HG02981 (cell line): ENCODE results near the gene ACOX1.

Source experiments
- ATAC-seq: cut with Tn5 transposase; IDR thresholded peaks from one replicate; pipeline ENCODE4 v1.9.1; 2021; ENCODE audit warnings: mild to moderate bottlenecking, moderate library complexity; ENCODE audit not compliant: unreplicated experiment

ACOX1 gene

DNA sequence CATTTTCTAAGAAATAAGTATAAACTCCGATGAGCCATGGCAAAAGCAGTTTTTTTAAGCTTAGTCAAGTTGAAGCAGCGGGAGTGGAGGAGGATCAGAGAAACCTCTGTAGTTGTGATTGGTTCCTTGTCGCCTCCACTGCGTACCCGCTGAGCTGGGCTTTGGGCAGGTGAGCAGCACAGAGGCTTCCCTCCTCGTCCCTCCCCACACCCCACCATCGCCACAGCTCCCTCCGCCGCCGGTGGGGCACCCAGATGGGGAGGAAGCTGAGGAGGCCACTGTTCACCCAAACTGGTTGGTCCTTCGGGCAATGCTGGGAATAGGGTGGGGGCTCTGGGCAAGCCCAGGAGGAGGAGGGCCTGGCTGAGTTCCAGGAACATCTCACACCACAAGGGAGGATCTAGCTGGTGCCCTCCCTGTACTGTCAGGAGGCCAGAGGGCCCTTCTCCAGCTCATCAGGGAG lies 69.1 kb downstream of the ACOX1 start:
- ATAC-seq: no peak

DNA sequence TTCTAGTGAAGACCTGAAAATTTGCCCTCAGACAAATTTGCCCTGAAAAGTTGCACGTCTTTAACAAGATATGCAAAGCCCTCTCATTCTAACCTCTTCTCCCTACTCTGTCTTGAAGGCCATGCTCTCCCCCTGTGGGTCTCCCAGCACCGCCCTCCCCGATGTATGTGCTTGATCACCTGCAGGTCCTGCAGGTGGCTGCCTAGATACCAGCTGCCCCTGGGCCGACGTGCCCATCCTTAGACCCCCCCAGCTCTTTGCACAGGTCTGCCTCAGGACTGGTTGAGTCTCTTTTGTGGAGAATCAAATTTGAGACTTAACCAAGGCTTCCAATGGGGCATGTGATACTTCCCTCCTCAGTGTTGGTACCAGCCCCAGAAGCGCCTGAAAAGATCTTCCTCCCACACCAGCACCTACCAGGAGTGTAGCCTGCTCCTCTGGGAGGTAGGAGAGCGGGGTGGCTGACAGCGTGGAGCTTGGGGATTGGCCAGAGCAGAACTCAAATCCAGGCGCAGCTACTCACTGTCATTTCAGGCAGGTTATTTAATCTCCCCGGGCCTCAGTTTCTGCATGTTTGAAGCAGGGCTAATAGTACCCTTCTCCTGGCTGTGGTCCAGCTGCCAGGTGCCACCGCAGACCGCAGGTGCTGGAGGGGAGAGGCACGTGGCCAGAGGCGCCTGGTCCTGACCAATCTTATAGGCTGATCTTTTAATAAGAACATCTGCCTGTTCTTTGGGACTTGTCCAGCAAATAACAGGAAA lies 69.7 kb downstream of the ACOX1 start:
- no peak for ATAC-seq

DNA sequence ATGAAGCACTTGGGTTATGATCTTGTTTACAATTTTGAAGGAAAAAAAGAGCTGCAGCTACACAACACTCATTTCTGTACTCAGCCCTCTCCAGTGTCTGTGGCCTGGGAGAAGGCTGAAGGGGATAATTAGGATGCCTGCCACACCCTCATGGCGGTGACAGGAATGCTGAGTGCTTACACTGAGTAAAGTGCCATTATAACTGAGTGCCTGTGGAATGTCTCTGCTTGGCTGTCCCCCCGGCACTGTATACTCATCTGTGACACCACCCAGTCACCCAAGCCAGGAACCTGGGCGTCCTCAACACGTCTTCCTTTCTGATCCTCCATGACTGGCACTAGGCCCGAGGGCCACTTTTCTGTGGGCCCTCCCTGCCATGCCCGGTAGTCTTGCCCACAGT lies 70.8 kb downstream of the ACOX1 start:
- ATAC-seq: no peak

DNA sequence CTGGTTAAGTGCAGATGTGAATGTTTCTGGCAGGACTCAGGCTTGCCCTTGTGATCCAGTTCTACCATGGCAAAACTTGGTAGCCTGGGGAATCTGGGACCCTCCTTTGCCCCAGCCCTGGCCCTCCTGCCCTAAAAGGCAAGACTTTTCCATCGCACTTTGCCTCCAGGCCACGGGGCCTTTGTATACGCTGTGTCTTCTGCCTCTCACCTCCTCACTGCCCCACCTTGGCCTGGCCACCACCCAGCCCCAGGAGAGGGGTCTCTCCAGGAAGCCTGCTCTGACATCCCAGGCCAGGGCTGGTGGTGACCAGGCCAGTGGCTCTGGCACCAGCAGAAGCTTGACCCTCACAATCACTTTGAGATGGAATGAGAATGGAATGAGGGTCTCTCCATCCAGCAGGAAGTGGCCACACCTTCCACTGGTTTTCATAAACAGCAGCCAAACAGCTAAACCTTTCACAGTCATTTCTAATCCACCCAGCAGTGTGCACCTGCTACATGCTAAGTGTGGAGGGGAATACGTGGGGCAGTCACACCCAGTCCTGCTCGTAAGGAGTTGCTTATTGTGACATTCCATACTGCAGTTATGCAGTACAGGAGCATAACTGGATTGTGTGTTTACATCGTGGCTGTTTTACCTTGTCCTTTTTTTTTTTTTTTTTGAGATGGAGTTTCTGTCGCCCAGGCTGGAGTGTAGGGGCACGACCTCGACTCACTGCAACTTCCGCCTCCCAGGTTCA lies 72.7 kb downstream of the ACOX1 start:
- no peak for ATAC-seq

DNA sequence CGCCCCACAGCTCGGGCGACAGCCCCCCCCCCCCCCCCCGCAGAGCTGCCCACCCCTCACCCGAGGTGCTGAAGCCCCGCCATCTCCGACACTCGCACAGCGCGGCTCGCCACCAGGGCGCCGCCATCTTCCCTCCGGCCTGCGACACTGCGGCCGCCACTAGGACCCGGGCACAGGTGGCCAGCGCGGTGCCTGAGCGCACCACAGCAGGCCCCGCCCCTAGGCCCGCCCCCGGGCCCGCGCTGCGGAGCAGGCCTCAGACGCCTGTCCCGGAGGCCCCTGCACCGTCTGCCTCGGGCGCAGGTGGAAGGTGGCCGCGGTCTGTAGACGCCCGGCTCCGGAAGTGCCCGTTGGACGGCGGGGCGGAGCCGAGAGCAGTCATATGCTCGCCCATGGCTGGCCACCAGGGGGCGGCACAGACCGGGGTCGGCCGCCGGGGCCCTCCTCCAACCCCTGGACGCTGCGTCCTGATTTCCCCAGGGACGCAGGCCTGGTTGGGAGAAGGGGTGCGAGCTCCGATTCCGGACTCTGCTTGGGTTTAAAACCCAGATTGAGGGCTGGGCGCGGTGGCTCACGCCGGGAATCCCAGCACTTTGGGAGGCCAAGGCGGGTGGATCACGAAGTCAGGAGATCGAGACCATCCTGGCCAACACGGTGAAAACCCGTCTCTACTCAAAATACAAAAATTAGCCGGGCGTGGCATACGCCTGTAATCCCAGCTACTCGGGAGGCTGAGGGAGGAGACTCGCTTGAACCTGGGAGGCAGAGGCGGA lies 74.0 kb downstream of the ACOX1 start, which contains the start of gene MRPL38:
Gene MRPL38 (minus strand): TSS at position 136 of the 773 bp plus-strand sequence. CDS start 9 bp downstream, at position 127.
- peak; percentile 95 for ATAC-seq

DNA sequence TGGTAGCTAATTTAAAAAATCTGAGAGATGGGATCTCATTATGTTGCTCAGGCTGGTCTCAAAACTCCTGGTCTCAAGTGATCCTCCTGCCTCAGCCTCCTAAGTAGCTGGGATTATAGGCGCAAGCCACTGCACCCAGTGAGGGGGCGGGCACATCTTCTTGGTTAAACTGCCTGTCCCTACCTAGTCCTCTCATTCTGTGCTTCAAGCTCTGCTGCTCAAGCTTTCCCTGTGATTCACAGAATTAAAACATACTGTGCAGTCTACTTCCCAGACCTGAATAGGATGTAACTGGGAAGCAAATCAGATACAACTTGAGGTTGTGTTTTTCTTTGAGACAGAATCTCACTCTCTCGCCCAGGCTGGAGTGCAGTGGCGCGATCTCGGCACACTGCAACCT lies 76.6 kb downstream of the ACOX1 start:
- no peak for ATAC-seq

DNA sequence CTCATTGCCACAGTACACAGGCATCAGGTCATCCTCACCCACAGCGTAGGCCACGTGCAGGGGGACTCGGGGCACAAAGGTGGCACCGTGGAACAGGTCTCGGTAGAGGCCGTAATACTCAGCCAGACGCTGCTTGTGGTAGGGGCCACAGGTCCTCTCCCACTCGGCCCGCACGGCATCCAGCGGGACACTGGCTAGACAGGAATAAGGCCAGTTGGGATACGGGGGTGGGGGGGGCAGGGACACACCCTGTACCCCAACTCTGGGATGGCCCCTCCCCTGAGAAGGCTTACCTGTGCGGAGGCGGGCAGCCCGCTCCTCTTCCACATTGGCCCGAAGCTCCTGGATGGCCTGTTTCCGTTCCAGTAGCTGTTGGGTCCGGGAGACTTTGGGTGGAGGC lies 77.2 kb downstream of the ACOX1 start:
- no peak for ATAC-seq

DNA sequence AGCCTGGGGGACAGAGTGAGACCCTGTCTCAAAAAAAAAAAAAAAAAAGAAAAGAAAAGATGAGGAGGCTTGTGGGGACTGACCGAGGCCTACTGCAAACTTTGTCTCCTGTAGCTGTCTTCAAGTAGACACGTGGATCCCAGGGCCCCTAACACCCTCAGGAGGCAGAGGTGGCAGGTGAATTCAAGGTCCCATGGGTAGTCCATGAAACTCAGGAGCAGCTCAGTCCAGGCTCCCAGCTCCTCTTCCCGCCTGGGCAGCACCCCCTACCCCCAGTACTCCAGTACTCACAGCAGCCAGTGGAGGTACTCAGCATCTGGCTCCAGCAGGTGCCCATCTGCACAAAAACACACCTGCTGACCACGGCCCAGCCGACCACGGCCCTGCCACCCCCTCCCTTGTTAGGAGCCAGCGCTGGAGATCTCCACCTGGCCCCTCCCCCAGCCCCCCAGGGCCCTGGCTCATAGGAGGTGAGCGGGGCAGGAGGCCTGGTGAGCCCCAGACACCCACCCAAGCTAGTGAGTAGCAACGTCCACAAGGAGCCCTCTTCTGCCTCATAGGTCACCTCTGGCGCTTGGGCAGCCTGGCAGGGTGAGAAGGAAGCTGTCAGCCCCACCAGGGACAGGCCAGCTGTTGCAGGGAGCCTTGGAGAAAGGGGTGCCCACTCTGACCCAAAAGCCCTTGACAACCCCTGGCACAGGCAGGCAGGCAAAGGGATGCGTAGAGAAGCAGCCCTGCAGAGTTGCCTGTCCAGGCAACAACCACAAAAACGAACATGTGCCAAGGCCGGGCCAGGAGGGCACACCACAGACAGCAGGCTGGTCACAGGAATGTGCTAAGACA lies 78.1 kb downstream of the ACOX1 start:
- no peak for ATAC-seq

DNA sequence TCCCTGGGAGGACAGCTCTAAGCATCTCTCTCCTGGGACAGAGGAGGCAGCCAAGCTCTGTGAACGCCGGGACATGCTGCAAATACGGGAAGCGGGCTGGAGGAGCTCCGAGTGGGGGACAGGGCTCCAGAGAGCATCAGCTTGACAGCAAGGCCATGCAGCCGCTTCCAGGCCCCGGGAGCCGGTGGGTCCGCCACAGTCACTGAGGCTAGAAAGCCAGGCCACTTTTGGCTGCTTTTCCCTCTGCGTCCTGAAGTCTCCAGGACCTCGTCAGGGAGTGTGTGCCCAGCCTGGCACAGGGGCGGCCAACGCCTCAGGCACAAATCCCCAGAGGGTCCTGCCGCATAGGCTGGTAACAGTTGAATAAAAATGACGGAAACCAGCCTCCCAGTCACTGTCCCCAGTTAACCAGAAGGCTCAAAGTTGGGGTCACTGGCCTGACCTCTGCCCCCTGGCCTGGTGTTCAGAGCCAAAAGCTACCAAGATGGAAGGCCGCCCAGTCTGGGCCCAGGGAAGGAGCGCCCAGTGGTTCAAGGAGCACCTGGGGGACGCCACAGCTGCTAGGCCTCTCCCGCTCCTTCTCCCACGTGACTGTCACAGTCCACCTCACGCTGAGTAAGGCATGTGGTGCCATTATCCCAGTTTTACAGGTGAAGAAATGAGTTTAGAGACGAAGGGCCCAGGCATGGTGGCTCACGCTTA lies 79.0 kb downstream of the ACOX1 start:
- no peak for ATAC-seq

DNA sequence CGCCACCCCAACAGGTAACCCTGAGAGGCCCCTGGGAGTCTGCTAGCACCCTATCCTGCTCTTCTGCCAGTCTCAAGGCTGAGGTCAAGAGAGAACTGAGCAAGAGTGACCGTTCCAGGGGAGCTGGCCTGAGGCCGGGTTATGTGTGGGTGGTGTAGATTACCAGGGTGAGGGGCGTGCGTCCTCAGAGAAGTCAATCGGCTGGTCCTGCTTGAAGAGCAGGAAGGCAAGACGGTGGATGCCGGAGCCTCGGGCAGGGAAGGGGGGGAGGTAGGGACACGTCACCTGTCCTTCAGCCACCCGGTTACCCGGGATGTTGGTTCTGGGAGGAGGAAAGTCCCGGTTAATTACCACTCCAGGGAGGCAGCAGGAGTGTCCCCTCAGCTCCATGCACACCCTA lies 79.6 kb downstream of the ACOX1 start:
- no peak for ATAC-seq

DNA sequence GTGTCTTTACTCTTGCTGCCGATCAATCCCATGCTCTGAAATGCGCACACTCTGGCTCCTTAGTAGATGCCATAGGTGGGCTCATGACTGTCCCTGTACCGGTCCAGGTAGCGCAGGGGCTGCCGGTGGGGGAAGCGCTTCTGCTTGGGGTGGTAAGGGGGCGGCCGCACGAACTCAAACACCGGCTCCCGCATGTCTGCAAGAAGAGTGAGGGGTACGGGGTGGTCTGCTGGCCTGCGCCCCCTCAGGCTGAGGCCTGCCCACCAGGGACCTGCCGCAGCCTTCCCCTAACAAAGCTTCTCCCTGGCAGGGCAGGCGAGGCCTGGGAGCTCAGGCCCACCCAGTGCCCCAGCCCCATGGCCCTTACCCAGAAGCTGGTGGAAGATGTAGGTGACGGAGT lies 80.2 kb downstream of the ACOX1 start:
- no peak for ATAC-seq

DNA sequence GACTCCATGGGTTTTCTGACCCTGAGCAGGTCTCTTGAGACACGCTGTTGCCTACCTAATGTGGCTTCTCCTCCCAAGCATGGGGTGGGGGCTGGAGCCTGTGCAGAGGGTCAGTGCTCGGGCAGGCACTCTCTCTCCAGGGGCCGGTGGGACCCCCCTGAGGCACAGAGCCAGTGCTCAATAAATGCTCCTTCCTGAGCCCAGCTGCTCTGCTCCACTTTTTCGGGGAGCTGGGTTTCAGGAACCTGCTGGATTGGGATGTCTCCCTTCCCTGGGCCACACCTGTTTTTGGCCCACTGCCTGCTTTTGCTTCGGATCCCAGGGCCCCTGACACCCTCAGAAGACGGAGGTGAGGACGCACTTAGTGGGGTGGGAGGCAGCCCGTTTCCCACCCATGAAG lies 80.9 kb downstream of the ACOX1 start:
- ATAC-seq: no peak

DNA sequence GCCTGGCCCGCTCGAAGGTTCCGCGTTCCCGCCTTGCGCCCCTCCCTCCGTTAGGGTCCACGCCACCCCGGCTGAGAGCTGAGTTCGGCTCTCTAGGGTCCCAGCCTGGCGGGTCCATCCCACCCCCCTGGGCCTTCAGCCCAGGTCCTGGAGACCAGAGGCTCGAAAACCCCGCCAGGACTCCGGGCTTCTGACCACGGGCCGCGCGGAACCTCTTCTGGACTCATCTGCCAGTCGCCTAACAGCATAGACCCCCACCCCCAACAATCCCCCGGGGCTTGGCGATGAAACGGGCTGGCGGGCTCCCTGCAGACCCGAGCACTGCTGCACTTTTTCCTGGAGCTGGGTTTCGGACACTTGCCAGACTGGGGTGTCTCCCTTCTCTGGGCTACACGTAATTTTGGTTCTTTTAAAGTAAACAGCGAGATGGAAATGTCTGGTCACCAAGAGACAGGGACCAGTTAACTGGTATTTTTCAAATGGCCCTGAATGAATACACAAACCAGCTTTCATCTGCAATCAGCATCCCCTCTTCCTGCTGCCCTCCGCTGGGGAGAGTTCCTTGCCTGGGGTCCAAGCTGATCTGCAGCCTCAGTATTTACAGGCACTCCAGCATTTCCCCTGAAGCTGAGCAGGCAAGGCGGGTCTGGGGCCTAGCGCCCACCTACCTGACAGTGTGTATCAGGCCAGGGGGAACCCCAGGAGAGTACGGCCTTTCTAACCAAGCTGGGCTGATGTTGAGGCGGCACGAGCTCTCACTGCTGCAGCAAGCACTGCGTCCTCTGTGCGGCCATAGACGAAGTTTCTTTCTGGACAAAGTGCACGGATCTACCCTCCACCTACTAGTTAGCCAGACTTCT lies 81.6 kb downstream of the ACOX1 start:
- no peak for ATAC-seq

DNA sequence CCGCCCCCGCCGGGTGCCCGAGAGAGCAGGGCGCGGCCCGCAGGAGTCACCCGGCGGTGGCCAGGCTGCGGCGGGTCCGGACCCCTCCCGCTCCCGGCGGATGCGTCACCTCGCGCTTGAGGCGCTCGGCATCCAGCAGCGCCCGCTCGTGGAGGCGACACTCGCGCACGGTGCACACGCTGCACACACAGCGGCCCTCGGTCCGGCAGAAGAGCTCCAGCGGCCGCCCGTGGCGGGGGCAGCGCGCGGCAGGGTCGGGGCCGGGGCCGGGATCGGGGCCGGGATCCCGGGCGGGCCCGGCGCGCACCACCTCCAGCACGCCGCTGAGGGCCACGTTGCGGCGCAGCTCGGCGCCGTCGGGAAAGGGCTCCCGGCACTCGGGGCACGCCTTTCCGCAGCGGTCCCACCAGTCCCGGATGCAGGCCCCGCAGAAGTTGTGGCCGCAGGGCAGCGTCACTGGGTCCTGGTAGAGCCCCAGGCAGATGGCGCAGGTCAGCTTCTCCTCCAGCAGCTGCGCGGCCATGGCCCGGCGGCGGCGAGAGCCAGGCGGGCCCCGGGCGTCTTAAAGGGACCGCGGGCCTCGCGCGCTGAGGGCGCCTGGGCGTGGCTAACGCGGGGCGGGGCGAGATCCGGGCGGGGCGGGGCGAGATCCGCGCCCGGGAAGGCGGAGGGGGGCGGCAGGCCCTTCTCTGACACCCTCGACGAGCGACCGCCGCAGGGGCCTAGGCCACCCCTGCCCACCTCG lies 82.4 kb downstream of the ACOX1 start, which contains the start of gene TRIM65:
Gene TRIM65 (minus strand): TSS at position 537 of the 745 bp plus-strand sequence. CDS start 14 bp downstream, at position 523.
- ATAC-seq: peak; percentile 64

DNA sequence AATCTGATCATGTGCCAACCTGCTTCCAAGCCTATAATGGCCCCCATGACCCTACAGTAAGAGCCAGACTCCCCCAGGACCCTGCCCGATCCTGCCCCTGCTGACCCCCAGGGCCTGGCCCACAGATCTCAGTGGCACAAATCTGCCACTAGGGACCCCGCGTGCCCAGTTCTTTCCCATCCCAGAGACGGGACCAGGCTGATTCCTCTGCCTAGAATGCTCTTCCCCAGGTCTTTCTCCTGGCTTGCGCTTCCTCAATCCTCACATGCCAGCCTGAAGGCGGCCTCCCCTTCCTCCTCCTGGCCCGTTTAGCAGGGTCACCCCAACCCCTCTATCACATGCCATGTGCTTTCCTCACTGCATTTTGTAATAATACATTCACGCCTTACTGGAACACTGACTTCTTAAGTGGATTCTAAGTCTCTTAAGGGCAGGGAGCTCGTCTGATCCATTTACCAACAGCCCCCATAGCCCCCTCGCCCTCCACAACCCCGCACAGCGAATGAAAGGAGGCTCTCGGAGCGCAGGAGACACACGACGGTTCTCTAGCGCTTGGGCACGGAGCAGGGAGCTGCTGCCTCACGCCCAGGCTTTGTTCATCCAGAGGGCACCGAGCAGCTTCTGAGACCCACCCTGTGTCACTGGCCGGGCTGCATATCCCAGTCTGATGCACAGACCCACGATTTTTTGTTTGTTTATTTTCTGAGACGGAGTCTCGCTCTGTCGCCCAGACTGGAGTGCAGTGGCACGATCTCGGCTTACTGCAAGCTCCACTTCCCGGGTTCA lies 83.4 kb downstream of the ACOX1 start:
- no peak for ATAC-seq

DNA sequence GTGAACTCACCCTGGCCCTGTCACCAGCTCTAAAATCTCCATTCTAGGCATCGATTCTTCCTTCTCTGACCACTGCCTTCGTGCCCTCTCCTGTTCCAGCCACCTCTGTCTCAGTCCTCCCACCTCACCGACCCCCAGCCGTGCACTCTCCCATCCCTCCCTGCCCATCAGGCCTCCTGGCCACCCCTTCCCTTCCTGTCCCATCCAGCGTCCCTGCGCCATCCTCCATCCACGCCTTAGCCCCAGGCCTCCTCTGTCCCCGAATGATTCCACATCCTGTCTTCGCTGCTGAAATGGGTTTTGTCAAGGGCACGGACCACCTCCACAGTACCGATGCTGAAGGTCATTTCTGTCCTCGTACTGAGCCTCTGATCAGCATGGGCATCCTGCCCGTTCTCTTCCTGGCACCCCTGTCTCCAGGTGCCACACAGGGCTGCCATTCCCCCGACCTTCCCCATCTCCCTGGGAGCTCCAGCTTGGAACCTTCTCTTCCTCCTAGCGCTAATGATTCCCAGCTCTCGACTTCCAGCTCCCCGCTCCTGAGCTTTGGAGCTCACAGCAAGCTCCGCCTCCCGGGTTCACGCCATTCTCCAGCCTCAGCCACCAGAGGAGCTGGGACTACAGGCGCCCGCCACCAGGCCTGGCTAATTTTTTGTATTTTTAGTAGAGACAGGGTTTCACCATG lies 84.8 kb downstream of the ACOX1 start:
- ATAC-seq: no peak
